DMS 273 (cell line): ENCODE data around the gene AP3S2.
A peak's percentile ranks its signal among the peaks of the same experiment; 100 is the strongest.
"Not testable (repeated sequence)": the region's sequence is repeated elsewhere in the genome, so short reads cannot be mapped to it uniquely, and the experiment has no call there.

Experiments
- DNase-seq: peaks from one replicate; lab custom pipeline; 2025; ENCODE audit not compliant: unreplicated experiment; lab: John Stamatoyannopoulos, UW

The AP3S2 gene

DNA sequence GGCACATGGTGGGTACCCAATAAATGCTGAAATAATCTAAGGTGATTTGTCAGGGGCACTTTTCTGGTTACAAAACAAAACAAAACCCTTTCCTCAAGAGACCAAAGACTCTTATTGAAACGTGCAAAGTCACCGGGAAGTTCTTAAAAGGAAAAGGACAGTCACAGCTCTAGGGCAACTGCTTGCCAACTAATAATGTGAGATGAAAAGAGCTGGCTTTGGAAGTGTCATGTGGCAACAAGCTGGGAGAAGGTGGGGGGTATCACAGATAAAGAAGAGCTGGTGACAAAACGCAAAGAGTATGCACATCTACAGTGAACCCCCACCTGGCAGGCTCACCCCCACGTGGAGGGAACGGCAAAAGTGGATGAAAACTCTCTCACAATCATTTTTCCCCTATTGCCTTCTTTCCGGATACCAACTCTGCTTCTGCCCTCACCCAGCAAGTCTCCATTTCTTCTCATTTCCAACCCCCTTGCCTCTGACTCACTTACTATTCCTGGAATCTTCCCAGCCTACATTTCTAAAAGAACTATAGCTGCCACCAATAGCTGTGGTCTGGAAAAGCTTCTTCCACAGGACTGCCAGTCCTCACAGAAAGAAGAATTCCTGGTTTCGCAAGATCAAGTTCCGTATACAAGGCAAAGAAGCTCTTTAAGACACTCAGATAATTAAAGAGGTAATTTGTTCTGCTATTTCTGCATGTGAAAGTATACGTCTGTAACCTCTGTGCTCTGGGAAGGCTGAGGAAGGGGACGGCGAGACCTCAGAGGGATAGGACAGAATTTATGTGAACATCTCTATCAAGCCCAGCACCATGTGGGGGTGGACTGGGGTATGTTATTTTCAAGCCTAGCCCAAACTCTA is 57.3 kb downstream of the AP3S2 start:
- no peak for DNase-seq

DNA sequence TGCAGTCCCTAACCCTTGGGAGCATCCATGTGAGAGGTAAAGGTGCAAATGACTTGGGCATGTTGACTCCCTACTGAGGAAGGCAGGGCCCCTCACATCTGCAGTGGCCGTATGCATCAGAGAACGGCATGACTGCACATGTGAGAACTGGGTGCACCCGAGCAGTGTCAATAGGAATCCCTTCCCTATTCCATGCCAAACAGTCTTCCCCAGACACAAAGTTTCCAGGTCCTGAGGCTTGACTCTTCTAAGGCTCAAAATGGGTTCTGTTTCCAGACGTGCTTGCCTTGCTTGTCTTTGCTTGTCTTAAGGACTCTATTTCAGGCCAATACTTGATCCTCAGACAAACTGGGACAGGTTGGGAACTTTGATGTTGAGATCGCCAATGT is 58.6 kb downstream of the AP3S2 start:
- DNase-seq, result no peak

GRCh38 chr15:89834465-89835175 is 59.2 kb downstream of the AP3S2 start:
- DNase-seq, result not testable (repeated sequence)

DNA sequence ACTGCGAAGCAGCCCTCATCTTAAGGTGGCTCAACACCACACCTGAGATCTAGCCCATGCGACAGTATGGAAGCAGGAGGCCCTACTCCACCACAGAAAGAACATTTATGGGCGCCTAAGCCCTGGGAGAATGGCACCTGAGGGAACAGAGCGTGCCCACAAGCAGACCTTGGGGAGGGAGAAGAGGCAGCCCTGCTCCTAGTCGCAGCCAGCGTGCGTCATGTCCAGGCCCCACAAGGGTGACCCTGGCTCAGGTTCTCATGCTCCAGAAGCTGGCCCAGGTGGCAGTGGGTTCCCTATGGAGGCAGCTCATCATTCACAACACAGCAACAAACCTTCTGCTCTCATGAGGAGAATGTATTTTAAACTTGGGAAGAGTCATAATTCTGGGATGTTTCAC is 59.8 kb downstream of the AP3S2 start:
- no peak for DNase-seq

GRCh38 chr15:89830639-89831038 is 63.2 kb downstream of the AP3S2 start:
- no peak for DNase-seq

DNA sequence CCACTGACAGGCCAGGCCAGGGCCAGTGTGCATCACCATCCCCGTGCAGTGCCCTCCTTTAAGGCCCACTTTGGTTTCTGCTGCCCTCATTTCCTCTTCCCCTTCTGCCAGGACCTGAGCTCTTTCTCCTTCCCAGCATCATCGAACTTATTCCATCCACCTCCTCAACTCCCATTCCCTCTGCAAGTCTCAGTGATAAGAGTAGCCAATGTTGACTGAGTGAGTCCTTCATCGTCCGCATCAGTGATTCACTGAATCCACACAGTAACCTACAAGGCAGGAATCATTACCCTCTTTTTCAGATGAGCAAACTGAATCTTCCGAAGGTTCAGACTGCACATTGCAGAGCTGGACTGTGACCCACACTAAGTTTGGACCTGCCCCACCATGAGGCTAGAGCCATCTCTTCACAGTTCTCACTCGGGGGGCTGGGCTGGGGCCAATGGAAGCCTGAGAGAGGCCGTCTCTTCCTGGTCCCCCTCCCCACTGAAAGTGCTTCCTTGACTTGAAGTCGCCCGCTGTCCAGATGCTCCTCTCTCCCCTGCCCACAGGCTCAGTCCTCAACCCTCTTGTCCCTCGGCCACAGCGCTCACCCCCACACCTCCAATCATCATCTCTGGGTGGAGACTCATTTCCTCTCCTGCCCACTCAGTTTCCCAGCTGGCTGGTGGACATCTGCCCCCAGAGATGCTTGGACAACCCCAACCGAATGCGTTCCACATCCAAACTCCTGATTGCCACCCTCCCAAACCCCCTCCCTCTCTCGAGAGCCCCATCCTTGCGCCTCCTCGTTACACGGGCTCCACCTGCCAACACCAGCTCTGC is 64.0 kb downstream of the AP3S2 start:
- no peak for DNase-seq

DNA sequence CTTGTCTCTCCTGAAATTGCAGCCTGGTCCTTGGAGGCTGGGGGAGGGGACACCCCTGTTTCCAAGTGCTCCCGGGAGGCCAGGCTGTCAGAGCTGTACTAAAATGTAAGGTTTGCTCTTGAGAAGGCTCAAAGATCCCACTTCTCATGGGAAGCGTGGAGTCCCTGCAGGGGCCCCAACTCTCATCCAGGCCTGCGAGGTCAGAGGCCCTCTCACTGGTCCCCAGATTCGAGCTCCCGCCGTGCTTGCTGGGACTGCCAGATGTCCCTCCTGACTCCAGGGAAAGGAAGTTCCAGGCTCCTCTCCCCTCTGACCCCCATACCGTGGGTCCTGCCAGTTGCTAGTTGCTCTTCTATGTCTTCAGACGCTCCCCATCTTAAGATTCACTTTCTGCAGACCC is 64.6 kb downstream of the AP3S2 start:
- DNase-seq, result no peak

DNA sequence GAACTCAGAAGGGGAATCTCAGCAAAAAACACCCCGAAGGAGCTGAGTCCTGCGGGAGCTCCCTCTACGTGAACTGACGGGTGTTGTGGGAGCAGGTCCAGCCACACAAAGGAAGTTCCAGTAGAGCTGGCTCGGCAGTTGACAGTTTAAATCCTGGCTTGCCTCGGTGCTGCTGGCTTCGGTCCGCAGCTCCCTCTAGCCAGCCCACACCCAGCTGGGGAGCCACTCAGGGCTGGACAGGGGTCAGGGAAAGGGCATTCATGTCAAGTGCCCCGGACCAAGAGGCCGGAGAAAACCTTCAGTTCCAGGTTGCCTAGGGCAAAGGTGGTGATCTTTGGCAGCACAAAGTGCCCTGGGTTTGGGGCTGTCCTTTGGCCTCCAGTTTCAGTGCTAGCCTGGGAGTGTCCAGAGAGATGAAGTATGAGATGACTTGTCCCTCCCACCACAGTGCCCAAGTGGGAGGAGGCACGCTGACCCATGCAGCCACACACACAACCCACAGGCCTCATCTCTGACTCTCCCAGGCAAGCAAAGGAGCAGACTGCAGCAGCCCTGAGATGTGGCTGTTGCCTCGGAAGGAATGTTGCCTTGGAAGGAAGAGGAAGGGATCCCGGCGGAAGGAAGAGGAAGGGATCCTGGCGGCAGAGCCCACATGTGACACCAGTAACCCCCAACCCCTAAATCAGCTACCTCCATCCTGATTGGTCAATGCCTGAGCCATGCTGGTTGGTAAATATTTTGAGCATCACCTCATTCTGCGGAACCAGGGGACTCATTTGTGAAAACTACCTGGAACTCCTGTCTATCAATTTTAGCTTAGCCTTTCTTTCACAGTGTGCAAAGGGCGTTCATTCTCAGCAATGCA is 65.3 kb downstream of the AP3S2 start:
- no peak for DNase-seq

DNA sequence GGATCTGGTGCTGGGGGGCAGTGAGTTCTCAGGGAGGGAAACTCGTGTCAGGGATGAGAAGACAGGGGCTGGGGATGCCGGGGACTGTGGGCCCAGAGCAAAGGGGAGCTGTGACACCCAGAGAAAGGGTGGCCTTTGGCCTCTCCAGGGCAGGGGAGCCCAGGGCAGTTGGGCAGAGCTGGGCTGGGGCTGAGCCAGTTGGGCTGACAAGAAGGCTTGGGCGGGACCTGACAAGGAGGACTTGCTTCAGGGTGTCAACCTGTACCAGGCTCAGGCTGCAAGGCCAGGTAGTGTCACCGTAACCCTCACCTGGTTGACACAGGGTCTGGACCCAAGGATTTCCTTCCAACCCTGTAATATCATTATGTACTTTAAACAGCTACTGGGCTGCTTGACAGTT is 66.0 kb downstream of the AP3S2 start:
- no peak for DNase-seq

- DNase-seq, result no peak
These were observed 66.8 kb downstream of the AP3S2 start for GRCh38 chr15:89826671-89827655.

DNA sequence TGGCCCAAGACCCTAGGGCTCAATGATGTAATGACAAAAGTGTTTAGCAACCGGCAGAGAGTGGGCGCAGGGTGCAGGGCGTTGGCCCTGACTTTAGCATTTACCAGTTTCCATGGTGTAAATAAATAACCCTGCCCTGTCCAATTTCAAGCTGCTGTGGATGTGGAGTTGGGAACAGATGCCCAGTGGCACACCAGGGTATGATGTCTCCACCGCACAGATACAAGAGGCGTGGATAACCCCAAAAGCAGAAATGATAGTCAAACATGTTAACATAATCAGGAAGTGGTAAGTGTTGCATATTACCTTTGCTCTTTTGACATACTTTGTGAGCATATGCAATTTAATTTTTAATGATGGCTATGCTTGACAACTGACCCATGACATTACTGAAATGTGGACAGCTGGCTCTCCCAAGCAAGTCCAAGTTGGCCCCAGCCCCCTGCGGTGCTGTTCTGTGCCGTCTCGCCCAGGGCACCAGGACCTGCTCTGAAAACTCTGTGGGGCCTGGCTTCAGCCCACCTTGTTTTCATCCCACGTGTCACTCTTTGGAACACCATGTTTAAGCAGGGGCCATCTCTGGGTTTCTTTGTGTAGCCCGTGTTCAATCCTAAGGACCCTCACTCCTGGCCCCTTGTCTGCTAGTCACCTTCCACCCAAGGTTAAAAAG is 68.4 kb downstream of the AP3S2 start:
- no peak for DNase-seq

GRCh38 chr15:89824607-89824867 is 69.3 kb downstream of the AP3S2 start:
- no peak for DNase-seq

- no peak for DNase-seq
These were observed 69.8 kb downstream of the AP3S2 start for GRCh38 chr15:89823836-89824606.

GRCh38 chr15:89822951-89823711 is 70.7 kb downstream of the AP3S2 start:
- DNase-seq, result peak; percentile 30

GRCh38 chr15:89822611-89822950 is 71.2 kb downstream of the AP3S2 start:
- DNase-seq, result no peak

DNA sequence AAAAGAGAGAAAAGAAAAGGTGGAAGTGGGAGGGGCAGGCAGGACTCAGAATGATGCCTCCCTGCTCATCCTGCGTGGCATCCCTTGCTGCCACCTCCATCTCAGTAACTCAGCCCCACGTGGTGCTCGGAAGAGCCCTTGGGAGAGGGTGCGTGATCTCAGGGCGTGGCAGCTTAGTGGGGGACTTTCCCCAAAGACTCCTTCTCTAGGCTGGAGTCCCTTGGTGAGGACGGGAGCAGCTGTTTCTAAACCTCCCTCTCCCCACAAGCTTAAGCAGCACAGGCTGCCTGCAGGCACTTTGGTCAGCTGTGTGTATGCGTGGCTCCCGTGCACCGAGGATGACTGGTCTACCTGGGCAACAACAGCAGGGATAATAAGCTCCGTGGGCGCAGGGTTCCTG is 71.8 kb downstream of the AP3S2 start:
- no peak for DNase-seq

DNA sequence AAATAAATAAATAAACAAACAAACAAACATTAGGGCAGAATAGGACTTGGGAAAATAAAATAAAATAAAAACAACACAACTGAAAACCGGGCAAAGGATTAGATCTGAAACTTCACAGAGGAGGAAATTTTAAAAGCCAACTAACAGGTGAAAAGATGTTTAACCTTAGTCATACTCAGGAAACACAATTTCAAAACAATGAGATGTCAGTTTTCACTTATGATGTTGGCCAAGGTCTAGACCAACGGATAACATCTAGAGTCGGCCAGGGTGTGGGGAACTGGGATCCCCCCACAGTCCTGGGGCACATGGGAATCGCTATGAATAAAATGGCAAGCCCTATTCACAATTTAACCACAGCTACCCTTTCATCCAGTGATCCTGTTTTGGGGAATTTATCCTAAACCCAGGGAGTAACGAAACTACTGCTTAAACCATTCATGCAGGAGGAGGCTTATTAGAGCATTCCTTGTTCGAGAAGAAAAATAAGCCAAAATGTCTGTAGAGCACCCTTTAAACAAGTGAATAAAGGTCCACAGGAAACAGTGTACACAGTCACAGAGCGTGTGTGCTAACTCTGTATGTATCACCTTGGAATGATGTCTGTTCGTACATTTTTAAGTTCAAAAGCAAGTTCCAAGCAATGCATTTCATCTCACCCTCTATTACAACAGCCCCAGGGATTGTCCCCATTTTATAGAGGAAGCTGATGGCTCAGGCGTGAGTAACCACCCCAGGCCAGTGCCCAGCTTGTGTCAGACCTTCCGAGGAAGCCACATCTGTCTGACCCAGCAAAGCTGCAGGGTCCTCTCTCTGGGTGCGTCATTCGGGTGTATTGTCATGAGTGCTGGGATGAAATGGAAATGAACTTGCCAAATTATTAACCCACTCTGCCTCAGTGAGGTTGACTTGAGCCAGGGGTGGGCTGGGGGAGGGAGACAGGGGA is 72.9 kb downstream of the AP3S2 start:
- no peak for DNase-seq
